PC-9 (cell line): Measurements from ENCODE around the gene LGR6.

ENCODE experiments used
- EZH2 ChIP-seq: fragments of 200-600 bp; sonication (generic); IDR thresholded peaks from 2 replicates; pipeline ENCODE4 v1.8.0; 2017; ENCODE audit warnings: antibody characterized with exemption, low read depth
- TF ChIP-seq, protein P1 (sequence below): fragments of 200-600 bp; sonication (generic); conservative IDR thresholded peaks from 2 replicates; pipeline ENCODE4 v1.6.1; 2017; ENCODE audit warnings: mixed run types, antibody characterized with exemption, mild to moderate bottlenecking, moderate library complexity

DNA sequence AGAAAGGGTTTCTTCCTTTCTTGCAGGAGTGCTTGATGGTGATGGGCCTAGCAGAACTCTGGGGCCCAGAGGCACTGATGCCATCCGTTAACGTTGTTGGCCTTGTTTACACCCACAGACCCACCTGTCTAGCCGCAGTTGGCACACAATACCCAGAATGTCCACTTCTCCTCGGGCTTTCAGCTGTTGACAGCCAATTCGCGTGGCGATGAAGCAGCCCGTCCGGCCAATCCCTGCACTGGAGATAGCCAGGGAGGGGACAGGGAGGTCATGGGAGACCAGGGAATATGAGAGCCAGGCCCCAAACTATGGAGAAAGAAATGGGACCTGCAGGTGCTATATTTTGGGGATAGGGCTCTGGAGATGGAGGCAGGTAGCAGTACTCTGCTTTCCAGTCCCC, 43.4 kb upstream of the LGR6 start:
- TF ChIP-seq, protein P1, sequence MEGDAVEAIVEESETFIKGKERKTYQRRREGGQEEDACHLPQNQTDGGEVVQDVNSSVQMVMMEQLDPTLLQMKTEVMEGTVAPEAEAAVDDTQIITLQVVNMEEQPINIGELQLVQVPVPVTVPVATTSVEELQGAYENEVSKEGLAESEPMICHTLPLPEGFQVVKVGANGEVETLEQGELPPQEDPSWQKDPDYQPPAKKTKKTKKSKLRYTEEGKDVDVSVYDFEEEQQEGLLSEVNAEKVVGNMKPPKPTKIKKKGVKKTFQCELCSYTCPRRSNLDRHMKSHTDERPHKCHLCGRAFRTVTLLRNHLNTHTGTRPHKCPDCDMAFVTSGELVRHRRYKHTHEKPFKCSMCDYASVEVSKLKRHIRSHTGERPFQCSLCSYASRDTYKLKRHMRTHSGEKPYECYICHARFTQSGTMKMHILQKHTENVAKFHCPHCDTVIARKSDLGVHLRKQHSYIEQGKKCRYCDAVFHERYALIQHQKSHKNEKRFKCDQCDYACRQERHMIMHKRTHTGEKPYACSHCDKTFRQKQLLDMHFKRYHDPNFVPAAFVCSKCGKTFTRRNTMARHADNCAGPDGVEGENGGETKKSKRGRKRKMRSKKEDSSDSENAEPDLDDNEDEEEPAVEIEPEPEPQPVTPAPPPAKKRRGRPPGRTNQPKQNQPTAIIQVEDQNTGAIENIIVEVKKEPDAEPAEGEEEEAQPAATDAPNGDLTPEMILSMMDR = no peak
- TF ChIP-seq EZH2 = no peak
